ENCODE results near the gene ST3GAL6. TPM values are rescaled to one million over a fixed set of nuclear protein-coding genes. Genes with fewer than 3 reads are reported as not detected.

Gene ST3GAL6, protein sequence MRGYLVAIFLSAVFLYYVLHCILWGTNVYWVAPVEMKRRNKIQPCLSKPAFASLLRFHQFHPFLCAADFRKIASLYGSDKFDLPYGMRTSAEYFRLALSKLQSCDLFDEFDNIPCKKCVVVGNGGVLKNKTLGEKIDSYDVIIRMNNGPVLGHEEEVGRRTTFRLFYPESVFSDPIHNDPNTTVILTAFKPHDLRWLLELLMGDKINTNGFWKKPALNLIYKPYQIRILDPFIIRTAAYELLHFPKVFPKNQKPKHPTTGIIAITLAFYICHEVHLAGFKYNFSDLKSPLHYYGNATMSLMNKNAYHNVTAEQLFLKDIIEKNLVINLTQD
- total RNA-seq (2021; fragmentation: NEBNext Ultra II Directional; extraction: Animal tissue kit (Norgen Biotek cat#: 25700)) (6.1 and 7.6 TPM in 2 replicates), polyA plus RNA-seq (2011; rRNA removed) (2.6 and 3.3 TPM in 2 replicates), polyA minus RNA-seq (2011; rRNA and poly(A)+ RNA removed) (3.9 and 5.4 TPM in 2 replicates)
- polyA plus RNA-seq (2011; cell fraction: cytosol; rRNA removed), result 4.4 TPM
- polyA plus RNA-seq (2011; cell fraction: nucleus; rRNA removed), result 4.8 TPM
- 3.2 to 6.0 TPM (median 4.5 TPM) in 4 replicates for polyA plus RNA-seq (2012, experiment 1 of 2)
- polyA plus RNA-seq (2012, experiment 2 of 2), result 0.77 TPM
- 4.7 TPM for polyA plus RNA-seq (2013, experiment 1 of 2)
- 4.1 TPM for polyA plus RNA-seq (2013, experiment 2 of 2)
- polyA minus RNA-seq (2011; cell fraction: cytosol; rRNA and poly(A)+ RNA removed), result 9.9 TPM
- 10.3 TPM for polyA minus RNA-seq (2011; cell fraction: nucleus; rRNA and poly(A)+ RNA removed)
- long read RNA-seq, experiment 1, partial matches to known transcripts, result 1 of 4 reads
- long read RNA-seq, experiment 1, other reads (novel, unspliced or antisense), result 2 of 4 reads
- long read RNA-seq, experiment 2, partial matches to known transcripts, result 0 of 7 reads
- long read RNA-seq, experiment 2, other reads (novel, unspliced or antisense), result 4 of 7 reads

DNA sequence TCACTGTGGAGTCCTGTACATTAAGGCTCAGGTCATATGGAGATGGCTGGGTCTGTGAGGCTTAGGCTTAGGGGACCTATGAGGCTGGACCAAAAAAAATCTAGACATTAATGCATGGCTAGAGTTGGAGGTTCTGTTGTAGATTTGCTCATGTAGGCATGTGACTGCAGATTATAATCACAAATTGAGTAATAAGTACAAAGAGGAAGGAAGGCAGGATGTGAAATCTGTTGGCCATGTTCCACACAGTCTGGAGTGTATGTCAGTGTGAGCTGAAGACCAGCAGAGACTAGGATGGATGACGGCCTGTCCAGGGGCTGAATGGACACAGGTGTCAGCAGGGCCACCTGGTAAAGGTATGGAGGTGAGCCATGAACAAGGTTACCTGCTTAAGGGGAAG lies at the start of gene ST3GAL6:
TSS of gene ST3GAL6 (plus strand) at position 265 of the 400 bp plus-strand sequence. CDS start 5,101 bp downstream, outside the sequence.
- Histone ChIP-seq H3K23me2 (ENCODE audit: low read depth, low read length) (no peaks in the 10 kb centered on the region), H3K9me3 (ENCODE audit: insufficient read depth in 2 of 2, low read depth in 1 of 2, low read length in 1 of 2) (no peaks in the 10 kb centered on the region), H3K4ac (replicated peaks; ENCODE audit: insufficient read length, low read depth, low read length) (no peak within 1 kb of the TSS), H3K23ac (ENCODE audit: insufficient read length) (no peak within 1 kb of the TSS), H2BK5ac (ENCODE audit: low read depth, low read length) (no peak within 1 kb of the TSS), H4K8ac (ENCODE audit: extremely low read depth, insufficient read depth, low read length) (no peak within 1 kb of the TSS), H2BK15ac (ENCODE audit: low read length) (no peak within 1 kb of the TSS), H4K91ac (replicated peaks; ENCODE audit: insufficient read length, low read length) (no peak within 1 kb of the TSS), H3K27ac (ENCODE audit: low read depth, low read length) (no peak within 1 kb of the TSS), H3K56ac (replicated peaks; ENCODE audit: insufficient read length, low read depth, low read length) (no peak within 1 kb of the TSS), H3K79me2 (ENCODE audit: control insufficient read depth in 1 of 2, insufficient read depth in 2 of 2, low read length in 2 of 2) (no peaks in the 10 kb centered on the region), H3K4me2 (ENCODE audit: insufficient read depth in 1 of 2, low read depth in 2 of 2, low read length in 2 of 2) (no peak within 1 kb of the TSS), H2BK20ac (ENCODE audit: low read length) (0 out of 2 replicates have a peak within 1 kb of the TSS, but pooled peaks have one; percentile 27), H3K18ac (ENCODE audit: extremely low read depth, low read length) (no peak within 1 kb of the TSS), H3K4me1 (replicated peaks in 1 of 4; ENCODE audit: control insufficient read depth in 3 of 4, insufficient read depth in 4 of 4, low read length in 3 of 4) (peaks cover 0 to 4% (median 0%) of the 10 kb centered on the region in 4 experiments; a peak in 1 of 7 replicates), H4K20me1 (replicated peaks in 1 of 2; ENCODE audit: control insufficient read depth in 1 of 2, insufficient read depth in 2 of 2, low read length in 2 of 2) (no peaks in the 10 kb centered on the region), H2BK120ac (replicated peaks; ENCODE audit: low read depth, low read length) (no peak within 1 kb of the TSS), H3K9ac (replicated peaks in 1 of 4; ENCODE audit: extremely low read depth in 1 of 4, low read depth in 3 of 4, low read length in 3 of 4) (no peak within 1 kb of the TSS), H2BK12ac (ENCODE audit: low read depth, low read length) (no peak within 1 kb of the TSS), H3K4me3 (ENCODE audit: extremely low read depth in 1 of 4, insufficient read depth in 2 of 4, low read depth in 3 of 4, low read length in 4 of 4) (no peak within 1 kb of the TSS), H3K36me3 (ENCODE audit: control insufficient read depth in 2 of 4, insufficient read depth in 4 of 4, low read length in 3 of 4) (no peaks in the 10 kb centered on the region), H3K14ac (ENCODE audit: insufficient read length) (no peak within 1 kb of the TSS), H2AK5ac (ENCODE audit: low read depth, low read length) (no peak within 1 kb of the TSS), H3K27me3 (replicated peaks in 1 of 4; ENCODE audit: control insufficient read depth in 3 of 4, extremely low read depth in 1 of 4, insufficient read depth in 3 of 4, low read length in 3 of 4) (no peaks in the 10 kb centered on the region), H4K5ac (ENCODE audit: insufficient read length, low read depth, low read length) (no peak within 1 kb of the TSS), H3K79me1 (ENCODE audit: low read depth, low read length) (no peaks in the 10 kb centered on the region), H2AFZ (ENCODE audit: low read length) (no peak within 1 kb of the TSS)
- CTCF ChIA-PET (ENCODE audit: partially characterized antibody), result interaction anchor here (1.7 kb wide), 1 partner anchor 160 kb away, joined by 4 read pairs; no protein-coding TSS in a partner anchor
- WGBS, 2 experiments (ENCODE audit: extremely low coverage in 1 of 2, insufficient coverage in 1 of 2, insufficient read length in 1 of 2, insufficient replicate concordance in 2 of 2, low coverage in 1 of 2, low lambda C conversion rate in 2 of 2, missing lambda C conversion rate in 1 of 2), result 79% methylated on average over 1 of the region's 1 CpG; no CpG with 5 or more reads in 1 of the 2 experiments
- no peak for DNase-seq (ENCODE audit: low read depth in 1 of 2, low spot score in 2 of 2)
- POLR2A ChIA-PET (ENCODE audit: partially characterized antibody), result interaction anchor here (1.5 kb wide), 1 partner anchor 22 kb away, joined by 3 read pairs; no protein-coding TSS in a partner anchor
- no peak for FAIRE-seq
- TF ChIP-seq SAP30 (IDR thresholded peaks at IDR 0.05; ENCODE audit: insufficient read depth, insufficient replicate concordance, low read length) (no peak), RXRA (IDR thresholded peaks at IDR 0.05; ENCODE audit: insufficient read depth, low read depth, low read length) (no peak), POLR2AphosphoS5 (IDR thresholded peaks at IDR 0.05; ENCODE audit: low read depth, low read length) (no peak), MAFK (IDR thresholded peaks at IDR 0.05; ENCODE audit: low read depth, low read length) (no peak), RAD21 (IDR thresholded peaks at IDR 0.05 in 1 of 2, conservative IDR thresholded peaks at IDR 0.05 in 1 of 2; ENCODE audit: low read depth in 2 of 2, low read length in 2 of 2) (no peak), FOSL1 (IDR thresholded peaks at IDR 0.05; ENCODE audit: insufficient read depth, low read depth, low read length) (no peak), CBX5 (IDR thresholded peaks at IDR 0.05; ENCODE audit: low read depth, low read length) (no peak), CBX8 (IDR thresholded peaks at IDR 0.05; ENCODE audit: borderline replicate concordance, low read depth, low read length) (no peak), KDM4A (IDR thresholded peaks at IDR 0.05; ENCODE audit: low read depth, low read length, severe bottlenecking) (no peak)
